Cardiac septum (tissue), 1 donor: ENCODE measurements around the gene CUTC. TPM values are rescaled to one million over a fixed set of nuclear protein-coding genes. Genes with fewer than 3 reads are reported as not detected.

Experiments
- DNase-seq: peaks from one replicate; pipeline ENCODE4 v3.0.0-alpha.2; 2020; ENCODE audit warnings: low spot score
- intact Hi-C: fragments of 100-400 bp; cut with DNase I; formaldehyde crosslinking; loops from one replicate; pipeline ENCODE4 v1.14.0; 2022
- total RNA-seq: library from RNA; stranded (reverse); fragmentation: NEBNext Ultra II Directional; extraction: Animal tissue kit (Norgen Biotek cat#: 25700); gene quantifications from one replicate; pipeline ENCODE4 v1.2.1, GENCODE V29; 2021
- donor health status: DM: no; HTN: no; CAD: no.

Gene CUTC
- total RNA-seq, 1 donor from 2014 or later: 33.2 TPM

DNA sequence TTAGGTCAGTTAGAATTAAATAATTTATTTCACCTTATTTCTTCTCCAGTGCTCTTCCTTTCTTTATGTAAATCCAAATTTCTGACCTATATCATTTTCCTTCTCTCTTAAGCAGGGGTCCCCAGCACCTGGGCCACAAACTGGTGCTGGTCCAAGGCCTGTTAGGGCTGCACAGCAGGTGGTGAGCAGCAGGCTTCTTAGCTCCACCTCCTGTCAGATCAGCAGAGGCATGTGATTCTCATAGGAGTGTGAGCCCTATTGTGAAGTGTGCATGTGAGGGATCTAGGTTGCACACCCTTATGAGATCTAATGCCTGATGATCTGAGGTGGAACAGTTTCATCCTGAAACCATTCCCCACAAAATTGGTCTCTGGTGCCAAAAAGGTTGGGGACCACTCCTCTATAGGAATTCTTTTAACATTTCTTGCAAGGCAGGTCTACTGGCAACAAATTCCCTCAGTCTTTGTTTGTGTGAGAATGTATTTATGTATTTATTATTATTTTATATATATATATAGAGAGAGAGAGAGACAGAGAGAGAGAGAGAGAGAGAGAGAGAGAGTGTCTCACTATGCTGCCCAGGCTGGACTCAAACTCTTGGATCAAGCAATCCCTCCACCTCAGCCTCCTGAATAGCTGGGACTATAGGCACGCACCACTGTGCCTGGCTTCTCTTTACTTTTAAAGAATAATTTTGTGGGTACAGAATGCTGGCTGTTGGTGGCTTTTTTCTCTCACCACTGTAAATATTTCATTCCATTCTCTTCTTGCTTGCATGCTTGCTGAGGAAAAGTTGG is 46.1 kb downstream of the CUTC start:
- intact Hi-C loops: no loop called here
- DNase-seq: no peak

DNA sequence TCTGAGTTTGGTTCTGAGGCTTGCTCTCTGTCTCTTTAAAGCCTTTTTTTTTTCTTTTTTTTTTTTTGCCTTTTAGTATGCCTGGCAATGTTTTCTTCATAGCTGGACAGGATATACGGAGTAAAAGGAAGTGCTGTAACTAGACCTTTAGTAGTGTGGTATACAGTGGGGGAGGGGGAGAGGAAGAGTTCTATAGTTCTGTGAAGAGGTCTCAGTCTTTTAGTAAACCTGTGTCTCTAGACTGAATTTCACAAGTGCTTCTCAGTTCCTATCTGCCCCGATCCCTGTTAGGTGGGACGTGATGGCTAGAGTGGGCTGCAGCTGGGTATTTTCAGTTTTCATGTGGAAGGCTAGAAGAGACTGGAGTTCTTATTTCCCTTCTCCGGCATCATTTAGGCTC is 47.3 kb downstream of the CUTC start:
- intact Hi-C loops: no loop called here
- no peak for DNase-seq

DNA sequence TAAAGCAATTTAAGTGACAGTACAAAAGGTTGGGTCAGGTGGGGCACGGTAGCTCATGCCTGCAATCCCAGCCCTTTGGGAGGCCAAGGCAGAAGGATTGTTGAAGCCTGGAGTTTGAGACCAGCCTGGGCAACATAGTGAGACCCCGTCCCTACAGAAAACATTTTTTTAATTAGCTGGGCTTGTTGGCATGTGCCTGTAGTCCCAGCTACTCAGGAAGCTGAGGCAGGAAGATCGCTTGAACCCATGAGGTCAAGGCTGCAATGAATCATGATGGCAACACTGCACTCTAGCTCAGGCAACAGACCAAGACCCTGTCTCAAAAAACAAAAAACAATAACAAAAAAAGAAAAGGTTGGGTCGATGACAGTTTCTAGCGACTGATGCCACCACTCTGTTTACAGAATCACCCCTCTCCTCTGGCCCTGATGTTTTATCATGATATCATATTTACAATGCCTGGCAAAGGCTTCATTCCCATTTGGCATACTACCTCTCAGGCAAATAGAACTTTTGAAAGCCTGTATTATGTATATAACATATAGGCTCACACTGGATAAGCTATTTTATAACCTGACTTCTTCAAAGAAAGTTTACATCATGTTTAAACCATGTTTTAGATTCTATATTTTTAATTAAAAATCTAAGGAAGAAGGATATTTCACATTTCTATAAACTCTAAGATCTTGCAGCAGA is 49.8 kb downstream of the CUTC start:
- intact Hi-C loops: no loop called here

DNA sequence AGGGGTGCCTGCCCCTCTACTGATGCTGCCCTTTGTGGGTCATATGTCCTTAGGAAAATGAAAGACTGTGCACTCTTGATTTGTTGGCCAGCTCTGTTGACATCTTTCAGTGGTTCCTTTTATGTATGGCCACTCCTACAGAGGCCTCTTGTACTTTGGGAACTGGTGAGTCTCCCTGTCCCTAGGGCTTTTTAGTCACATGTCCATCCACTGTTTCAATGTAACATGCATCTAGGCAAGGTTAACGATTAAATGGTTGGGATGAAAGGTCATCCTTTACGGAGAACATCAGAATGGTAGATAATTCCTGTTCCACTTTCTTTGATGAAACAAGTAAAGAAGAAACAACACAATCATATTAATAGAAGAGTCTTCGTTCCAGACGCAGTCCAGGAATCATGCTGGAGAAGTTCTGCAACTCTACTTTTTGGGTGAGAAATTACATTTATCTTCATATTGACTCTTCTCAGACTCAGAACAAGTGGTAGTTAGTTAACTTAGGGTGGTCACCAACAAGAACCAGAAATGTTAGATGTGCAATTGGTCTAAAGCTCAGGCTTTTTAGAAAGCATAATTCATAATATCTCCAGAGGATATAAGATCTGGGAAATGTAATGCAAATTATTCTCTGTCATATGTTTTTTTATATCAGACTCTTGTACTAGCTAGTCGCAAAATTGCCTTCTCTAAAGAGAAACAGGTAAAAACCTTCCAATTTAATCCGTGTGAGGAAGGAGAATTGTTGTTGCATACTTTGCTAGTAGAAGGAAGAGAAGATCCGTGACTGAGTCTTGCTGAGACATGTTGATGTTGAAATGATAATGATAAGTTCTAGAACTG is 50.6 kb downstream of the CUTC start, which contains the start of gene ABCC2:
Gene ABCC2 (plus strand): TSS at position 194 of the 840 bp plus-strand sequence. CDS start 205 bp downstream, at position 399.
- DNase-seq: no peak
- intact Hi-C loops: no loop called here

More for the DNA sequence above, 49.8 kb downstream of the CUTC start:
- no peak for DNase-seq

DNA sequence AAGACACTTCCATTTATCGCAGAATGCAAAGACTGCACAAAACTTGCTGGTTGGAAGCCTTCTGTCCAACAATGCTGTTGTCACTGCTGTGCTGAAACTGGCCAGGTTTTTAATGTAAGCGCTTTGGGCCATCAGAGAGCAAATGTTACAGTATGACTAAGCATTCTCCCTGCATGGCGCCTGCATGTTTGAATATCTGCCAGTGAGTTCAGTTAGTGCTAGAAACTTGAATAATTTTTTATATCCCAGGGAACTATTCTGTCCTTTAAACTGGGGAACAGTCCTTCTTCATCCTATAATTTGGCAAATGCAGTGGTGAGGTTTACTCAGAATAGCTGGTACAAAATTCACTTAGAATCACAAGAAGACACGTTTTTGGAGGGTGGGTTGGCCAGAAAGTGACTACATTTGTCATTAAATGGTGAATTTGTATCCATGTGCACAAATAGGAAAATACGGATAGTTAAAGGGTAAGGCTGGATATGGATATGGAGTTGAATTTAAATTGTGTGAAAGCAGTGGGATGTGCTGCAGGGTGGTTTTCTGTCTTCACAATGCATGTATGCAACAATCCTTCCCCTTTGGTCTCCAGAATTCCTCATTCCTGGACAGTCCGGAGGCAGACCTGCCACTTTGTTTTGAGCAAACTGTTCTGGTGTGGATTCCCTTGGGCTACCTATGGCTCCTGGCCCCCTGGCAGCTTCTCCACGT is 52.1 kb downstream of the CUTC start:
- intact Hi-C loops: no loop called here
- DNase-seq: no peak

DNA sequence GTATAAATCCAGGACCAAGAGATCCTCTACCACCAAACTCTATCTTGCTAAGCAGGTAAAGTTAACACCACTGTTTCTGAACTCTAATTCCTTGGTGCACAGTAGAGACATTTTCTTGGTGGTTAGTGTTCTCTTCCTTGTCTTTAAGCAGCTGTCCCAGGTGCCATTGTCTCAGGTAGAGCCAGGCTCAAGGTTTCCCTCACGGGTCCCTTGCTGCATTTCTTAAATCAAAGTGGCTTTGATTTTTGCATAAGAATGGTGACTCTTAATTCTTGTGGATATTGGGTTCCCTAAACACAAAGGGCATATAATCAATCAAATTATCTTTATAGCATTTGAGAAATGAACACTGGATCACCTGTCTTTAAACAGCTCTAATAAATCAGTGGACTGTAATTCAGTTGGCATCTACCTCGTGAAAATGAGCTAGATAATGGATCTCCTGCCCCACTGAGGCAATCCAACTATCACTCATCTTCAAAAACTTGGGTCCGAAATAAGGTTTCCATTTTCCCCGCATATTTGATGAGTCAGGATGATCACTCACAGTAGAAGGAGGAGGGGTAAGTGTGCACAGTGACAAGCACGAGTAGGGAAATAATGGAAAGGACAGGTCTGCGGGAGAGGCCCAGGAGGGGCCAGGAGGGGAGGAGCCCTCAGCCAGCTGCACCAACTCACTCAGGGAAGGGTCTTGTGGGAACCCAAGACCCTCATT is 52.9 kb downstream of the CUTC start:
- intact Hi-C loops: no loop called here
- no peak for DNase-seq

DNA sequence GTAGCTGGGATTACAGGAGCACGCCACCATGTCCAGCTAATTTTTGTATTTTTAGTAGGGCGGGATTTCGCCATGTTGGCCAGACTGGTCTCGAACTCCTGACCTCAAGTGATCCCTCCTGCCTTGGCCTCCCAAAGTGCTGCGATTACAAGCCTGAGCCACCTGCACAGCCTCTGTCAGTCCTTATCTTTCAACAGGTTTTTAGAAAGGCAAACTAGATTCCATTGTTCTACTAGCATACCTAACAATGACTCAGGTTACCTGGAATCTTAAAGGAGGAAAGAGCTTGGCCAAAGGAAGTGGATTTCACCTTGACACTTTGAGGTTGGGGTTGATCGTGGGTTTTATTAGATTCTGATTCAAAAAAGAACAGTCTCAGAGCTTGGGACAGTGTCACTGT is 53.6 kb downstream of the CUTC start:
- intact Hi-C loops: no loop called here
- no peak for DNase-seq

DNA sequence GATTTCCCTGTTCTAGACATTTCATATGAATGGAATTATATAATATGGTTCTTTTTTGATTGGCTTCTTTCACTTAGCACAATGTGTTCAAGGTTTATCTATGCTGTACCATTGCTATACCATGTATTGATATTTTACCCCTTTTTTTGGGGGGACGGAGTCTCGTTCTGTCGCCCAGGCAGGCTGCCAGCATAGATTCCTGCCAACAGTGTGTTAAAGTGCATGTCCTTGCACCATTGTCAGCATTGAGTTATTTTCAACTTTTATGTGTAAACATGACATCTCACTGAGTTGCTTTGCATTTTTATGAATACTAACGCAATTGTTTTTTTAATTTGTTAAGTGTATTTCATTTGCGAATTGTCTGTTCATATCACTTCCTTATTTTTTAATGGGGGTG is 55.3 kb downstream of the CUTC start:
- no peak for DNase-seq
- intact Hi-C loops: no loop called here

DNA sequence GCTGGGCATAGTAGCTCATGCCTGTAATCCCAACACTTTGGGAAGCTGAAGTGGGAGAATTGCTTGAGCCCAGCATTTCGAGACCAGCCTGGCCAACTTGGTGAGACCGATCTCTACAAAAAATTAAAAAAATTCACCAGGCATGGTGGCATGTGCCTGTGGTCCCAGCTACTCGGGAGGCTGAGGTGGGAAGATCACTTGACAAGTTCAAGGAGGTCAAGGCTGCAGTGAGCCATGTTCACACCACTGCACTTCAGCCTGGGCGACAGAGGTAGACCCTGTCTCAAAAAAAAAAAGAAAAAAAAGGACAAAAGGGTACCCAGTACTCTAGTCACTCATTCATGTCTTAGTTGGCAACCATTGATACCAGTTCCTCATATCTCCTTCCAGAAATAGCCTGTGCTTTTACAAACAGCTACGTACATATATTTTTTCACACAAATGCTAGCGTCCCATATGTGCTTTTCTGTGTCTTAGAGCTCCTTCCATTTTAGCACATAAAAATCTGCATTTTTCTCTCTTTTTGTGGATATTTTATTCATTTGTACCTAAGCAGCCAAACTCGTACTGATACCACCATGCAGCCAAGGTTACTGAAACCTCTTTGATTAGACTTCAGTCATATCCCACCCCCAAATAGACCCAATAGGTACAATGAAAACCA is 55.9 kb downstream of the CUTC start:
- intact Hi-C loops: no loop called here
- no peak for DNase-seq

DNA sequence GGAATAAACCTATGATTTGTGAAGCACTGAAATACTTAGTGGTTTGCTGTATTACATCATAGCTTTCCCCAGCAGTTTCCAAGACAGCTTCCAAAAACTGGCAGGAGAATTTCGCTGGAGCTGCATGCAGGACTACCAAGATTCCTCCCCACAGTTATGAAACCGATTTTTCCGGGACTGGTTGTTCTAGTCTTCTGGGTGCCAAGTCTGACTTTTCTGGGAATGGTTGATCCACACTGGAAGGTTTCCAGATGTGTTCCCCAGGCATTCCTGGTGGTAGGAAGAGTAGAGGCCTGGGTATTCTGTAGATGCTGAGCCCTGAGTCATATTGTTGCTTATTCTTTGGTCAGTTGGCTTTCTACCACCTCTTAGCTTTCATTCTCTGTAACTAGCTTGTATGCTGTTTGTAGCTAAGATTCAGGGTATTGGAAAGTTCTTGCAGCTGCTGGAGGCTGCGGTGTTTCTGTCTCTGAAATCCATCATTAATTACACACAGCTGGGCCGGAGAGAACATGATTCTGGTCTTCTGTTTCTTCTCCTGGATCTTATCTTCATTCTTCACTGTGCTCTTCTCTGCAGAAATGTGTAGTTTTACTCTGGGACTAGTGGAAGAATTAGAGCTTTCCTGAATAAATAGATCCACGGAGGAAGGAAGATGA is 56.7 kb downstream of the CUTC start:
- intact Hi-C loops: no loop called here
- no peak for DNase-seq

DNA sequence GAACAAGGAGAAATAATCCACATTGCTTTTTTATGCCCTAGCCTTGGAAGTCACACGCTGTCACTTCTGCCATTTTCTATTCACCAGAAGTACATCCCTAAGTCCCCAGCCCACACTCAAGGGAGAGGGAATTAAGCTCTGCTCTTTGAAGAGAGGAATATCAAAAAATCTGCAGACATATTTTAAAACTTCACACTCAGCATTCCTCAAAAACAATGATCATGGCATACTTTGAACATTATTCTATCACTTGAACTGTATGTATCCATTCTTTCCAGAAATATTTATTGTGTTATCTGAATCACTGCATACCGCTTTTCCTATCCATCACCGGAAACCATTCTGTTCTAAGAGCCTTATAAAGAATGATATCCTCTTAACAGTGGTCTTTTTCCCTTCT is 59.8 kb downstream of the CUTC start:
- no peak for DNase-seq
- intact Hi-C loops: no loop called here

DNA sequence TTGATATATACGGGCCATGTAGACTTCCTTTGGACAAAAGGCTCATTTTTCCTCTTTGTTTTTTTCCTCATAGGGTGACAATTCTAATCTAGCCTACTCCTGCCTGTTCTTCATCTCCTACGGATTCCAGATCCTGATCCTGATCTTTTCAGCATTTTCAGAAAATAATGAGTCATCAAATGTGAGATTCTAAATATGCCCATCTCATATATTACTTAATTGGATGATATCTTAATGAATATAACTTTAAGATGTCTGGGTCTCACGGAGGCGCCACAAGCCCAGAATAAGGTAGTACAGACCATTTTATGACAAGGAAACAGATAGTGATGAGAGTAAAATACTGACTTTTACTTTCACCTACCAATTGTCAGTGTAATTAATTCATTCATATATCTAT is 61.8 kb downstream of the CUTC start:
- intact Hi-C loops: no loop called here
- no peak for DNase-seq

DNA sequence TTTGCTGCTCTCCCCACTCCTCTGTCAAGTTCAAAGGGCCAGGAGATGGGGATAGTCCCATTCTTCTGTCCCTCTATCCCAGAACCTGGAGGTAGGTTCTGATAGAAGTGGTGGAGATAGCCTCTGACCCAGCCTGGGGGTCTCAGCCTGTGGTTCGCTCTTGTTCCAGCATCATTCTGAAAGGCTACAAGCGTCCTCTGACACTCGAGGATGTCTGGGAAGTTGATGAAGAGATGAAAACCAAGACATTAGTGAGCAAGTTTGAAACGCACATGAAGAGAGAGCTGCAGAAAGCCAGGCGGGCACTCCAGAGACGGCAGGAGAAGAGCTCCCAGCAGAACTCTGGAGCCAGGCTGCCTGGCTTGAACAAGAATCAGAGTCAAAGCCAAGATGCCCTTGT is 64.9 kb downstream of the CUTC start:
- DNase-seq: no peak
- intact Hi-C loops: no loop called here

DNA sequence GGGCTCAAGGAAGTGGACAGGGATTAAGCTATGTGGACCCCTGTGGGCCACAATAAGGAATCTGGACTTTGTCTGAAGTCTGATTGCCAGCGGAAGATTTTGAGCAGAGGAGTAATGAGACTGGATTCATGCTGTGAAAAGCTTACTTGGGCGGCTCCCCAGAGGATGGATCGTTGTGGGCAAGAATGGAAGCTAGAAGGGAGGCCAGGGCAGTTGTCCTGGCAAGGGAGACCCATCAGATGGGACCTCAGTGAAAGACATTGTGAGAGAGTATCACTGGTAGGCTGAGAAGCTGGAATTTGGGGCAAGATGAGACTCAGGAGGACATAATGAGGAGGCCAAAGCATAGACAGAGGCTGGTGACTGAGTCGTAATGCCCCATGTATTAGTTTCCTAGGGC is 66.0 kb downstream of the CUTC start:
- no peak for DNase-seq
- intact Hi-C loops: no loop called here

DNA sequence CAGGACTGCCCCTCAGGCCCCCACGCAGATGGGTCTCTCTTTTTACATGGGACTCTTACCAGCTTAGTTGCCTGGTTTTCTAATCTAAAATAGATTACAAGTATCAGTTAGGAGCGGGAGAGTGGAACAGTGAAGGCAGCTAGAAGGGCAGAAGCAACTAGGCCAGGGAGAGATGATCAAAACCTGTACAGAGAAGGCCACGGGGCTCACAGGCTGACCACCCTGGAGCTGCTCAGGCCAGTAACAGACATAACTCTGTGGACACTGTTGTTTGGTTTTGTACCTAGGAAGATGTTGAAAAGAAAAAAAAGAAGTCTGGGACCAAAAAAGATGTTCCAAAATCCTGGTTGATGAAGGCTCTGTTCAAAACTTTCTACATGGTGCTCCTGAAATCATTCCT is 66.9 kb downstream of the CUTC start:
- DNase-seq: no peak
- intact Hi-C loops: no loop called here

DNA sequence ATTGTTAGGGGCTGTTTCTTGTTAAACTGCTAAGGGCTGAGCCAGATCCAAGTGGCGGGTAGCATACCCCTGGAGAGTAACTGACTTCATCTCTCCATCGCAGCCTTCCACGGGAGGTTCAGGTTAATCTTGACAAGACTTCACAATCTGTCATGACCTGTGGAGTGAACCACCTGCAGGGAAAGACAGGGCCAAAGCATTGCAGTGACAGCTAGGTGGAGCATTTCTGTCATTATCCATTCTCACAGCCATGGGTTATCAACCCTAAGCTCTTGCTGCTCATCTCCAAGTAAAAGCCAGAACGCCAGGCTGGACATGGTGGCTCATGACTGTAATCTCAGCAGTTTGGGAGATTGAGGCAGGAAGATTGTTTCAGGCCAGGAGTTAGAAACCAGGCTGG is 67.6 kb downstream of the CUTC start:
- DNase-seq: no peak
- intact Hi-C loops: no loop called here

DNA sequence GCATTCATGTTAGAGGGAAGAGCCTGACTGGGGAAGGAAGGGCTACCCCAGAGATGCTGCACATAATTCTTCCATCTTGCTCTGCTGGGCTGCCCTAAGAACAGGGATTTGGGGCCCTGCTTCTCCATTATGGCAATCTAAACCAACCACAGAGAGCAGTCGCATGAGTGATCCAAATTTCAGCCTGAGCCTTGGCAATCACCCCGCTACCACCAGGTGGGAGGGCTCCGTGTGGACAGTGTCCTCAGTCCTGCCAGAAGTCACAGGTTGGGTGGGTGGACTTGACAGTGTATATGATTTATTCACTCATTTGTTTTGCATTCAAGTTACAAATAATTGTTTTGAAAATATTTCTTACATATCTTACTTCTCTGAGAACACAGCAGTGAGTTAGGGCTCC is 72.4 kb downstream of the CUTC start:
- DNase-seq: no peak
- intact Hi-C loops: no loop called here

DNA sequence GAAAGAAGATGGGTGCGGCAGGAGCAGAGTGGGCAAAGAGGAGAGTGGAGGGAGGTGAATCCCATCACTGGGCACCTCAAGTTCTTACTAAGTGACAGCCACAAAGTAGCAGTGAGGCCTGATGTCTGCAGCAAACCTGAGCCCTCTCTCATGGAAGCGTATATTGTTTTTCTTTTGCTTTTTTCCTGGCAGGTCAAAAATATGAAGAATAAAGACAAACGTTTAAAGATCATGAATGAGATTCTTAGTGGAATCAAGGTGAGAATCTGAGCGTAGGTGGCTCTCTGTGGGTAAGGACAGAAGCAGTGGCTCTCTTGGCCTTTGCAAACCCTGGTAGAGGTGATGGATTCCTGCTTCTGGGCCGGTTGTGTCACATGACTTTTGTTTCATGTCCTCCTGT is 73.2 kb downstream of the CUTC start:
- no peak for DNase-seq
- intact Hi-C loops: no loop called here
